Measurements from ENCODE around the gene BARX2.

- TF ChIP-seq, protein P1, sequence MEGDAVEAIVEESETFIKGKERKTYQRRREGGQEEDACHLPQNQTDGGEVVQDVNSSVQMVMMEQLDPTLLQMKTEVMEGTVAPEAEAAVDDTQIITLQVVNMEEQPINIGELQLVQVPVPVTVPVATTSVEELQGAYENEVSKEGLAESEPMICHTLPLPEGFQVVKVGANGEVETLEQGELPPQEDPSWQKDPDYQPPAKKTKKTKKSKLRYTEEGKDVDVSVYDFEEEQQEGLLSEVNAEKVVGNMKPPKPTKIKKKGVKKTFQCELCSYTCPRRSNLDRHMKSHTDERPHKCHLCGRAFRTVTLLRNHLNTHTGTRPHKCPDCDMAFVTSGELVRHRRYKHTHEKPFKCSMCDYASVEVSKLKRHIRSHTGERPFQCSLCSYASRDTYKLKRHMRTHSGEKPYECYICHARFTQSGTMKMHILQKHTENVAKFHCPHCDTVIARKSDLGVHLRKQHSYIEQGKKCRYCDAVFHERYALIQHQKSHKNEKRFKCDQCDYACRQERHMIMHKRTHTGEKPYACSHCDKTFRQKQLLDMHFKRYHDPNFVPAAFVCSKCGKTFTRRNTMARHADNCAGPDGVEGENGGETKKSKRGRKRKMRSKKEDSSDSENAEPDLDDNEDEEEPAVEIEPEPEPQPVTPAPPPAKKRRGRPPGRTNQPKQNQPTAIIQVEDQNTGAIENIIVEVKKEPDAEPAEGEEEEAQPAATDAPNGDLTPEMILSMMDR (IDR thresholded peaks at IDR 0.05) = no peak
- no peak for TF ChIP-seq POLR2A (IDR thresholded peaks at IDR 0.05)
Observed at GRCh38 chr11:129418039-129418438, 42.4 kb downstream of the BARX2 start.

Data from tibial nerve (tissue), 3 donors.